Liver (tissue), 3 donors: Measurements from ENCODE around the gene SLC35C1.

ENCODE experiments used
- HNF4G ChIP-seq: IDR thresholded peaks from 2 replicates; pipeline ENCODE4 v1.6.1; 2016; ENCODE audit warnings: antibody characterized with exemption
- NR2F2 ChIP-seq: IDR thresholded peaks from 2 replicates; pipeline ENCODE4 v1.6.1; 2016; ENCODE audit warnings: antibody characterized with exemption
- RAD21 ChIP-seq, 2 donors: IDR thresholded peaks; 2 replicates each; pipeline ENCODE4 v1.6.1; 2016; ENCODE audit warnings: antibody characterized with exemption in 2 of 2, mild to moderate bottlenecking in 2 of 2
- SP1 ChIP-seq: IDR thresholded peaks from 2 replicates; pipeline ENCODE4 v1.6.1; 2018; ENCODE audit warnings: antibody characterized with exemption, mild to moderate bottlenecking
- YY1 ChIP-seq: IDR thresholded peaks from 2 replicates; pipeline ENCODE4 v1.6.1; 2016; ENCODE audit warnings: antibody characterized with exemption, mild to moderate bottlenecking
- TF ChIP-seq, protein P1 (sequence below): fragments of 150-350 bp; IDR thresholded peaks from 2 replicates; pipeline ENCODE4 v1.5.1; 2017; ENCODE audit warnings: improper control_type of control experiment, low read depth, low read length; ENCODE audit not compliant: missing input control
- TF ChIP-seq, protein P2 (sequence below): IDR thresholded peaks from 2 replicates; pipeline ENCODE4 v1.6.1; 2016; ENCODE audit warnings: antibody characterized with exemption
- donor health status: healthy.
- donor health status: healthy.

DNA sequence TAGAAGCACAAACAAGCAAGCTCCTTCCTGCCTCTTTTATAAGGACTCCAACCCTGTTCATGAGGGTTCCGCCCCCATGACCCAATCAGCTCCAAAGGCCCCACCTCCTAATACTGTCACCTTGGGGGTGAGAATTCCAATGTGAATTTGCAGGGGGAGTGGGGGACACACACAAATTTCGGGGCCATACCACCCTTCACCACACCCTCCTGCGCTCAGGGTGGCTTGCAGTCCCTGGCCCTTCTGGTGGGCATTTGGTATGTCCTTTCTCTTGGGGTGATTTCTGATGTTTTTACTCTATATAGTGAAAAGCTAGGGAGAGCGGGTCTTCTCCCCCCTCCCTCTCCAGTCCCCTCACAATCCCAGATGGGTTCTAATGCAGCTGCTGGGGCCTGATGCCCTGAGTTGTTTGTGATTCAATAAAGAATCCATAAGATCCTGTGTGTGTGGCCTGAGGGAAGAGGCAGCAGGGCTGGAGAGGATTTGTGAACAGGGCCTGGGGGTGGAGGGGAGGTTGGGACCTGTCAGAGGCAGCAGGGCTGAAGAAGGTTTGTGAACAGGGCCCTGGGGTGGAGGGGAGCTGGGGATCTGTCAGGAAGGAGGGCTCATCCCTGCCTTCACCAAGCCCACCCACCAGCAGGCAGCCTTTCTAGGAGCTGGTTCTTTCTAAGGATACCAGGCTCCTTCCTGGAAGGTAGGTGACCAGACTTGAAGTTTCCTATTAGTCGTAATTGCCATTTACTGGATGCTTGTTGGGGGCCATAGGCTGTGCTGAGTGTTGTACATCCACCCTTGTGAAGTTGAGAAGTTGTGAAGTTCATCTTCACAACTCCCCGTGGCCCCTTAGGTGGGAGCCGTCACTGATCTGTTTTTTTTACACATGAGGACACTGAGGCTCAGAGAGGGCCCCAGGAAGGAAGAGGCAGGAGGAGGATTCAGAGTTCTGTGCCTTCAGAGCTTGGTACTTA lies 7.9 kb downstream of the SLC35C1 start:
- TF ChIP-seq, protein P1, sequence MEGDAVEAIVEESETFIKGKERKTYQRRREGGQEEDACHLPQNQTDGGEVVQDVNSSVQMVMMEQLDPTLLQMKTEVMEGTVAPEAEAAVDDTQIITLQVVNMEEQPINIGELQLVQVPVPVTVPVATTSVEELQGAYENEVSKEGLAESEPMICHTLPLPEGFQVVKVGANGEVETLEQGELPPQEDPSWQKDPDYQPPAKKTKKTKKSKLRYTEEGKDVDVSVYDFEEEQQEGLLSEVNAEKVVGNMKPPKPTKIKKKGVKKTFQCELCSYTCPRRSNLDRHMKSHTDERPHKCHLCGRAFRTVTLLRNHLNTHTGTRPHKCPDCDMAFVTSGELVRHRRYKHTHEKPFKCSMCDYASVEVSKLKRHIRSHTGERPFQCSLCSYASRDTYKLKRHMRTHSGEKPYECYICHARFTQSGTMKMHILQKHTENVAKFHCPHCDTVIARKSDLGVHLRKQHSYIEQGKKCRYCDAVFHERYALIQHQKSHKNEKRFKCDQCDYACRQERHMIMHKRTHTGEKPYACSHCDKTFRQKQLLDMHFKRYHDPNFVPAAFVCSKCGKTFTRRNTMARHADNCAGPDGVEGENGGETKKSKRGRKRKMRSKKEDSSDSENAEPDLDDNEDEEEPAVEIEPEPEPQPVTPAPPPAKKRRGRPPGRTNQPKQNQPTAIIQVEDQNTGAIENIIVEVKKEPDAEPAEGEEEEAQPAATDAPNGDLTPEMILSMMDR: no peak
- TF ChIP-seq HNF4G (no peak), YY1 (no peak), NR2F2 (no peak), RAD21 (IDR thresholded peaks at IDR 0.05) (no peak), SP1 (no peak)
- TF ChIP-seq, protein P2, sequence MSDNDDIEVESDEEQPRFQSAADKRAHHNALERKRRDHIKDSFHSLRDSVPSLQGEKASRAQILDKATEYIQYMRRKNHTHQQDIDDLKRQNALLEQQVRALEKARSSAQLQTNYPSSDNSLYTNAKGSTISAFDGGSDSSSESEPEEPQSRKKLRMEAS: no peak
